Activated CD8-positive, alpha-beta memory T cell treated with anti-CD3 and anti-CD28 coated beads for 1 hour (primary cell): ENCODE results near the gene ADPRHL1.
"Not testable (repeated sequence)": the region's sequence is repeated elsewhere in the genome, so short reads cannot be mapped to it uniquely, and the experiment has no call there.

Experiments used
- DNase-seq, 2 donors: peaks; one replicate each; pipeline ENCODE4 v3.0.0-alpha.2; 2020; ENCODE audit warnings: low read depth in 1 of 2; ENCODE audit errors: extremely low read depth in 1 of 2

ADPRHL1 gene

GRCh38 chr13:113403255-113404104 lies 49.8 kb downstream of the ADPRHL1 start:
- no peak for DNase-seq

DNA sequence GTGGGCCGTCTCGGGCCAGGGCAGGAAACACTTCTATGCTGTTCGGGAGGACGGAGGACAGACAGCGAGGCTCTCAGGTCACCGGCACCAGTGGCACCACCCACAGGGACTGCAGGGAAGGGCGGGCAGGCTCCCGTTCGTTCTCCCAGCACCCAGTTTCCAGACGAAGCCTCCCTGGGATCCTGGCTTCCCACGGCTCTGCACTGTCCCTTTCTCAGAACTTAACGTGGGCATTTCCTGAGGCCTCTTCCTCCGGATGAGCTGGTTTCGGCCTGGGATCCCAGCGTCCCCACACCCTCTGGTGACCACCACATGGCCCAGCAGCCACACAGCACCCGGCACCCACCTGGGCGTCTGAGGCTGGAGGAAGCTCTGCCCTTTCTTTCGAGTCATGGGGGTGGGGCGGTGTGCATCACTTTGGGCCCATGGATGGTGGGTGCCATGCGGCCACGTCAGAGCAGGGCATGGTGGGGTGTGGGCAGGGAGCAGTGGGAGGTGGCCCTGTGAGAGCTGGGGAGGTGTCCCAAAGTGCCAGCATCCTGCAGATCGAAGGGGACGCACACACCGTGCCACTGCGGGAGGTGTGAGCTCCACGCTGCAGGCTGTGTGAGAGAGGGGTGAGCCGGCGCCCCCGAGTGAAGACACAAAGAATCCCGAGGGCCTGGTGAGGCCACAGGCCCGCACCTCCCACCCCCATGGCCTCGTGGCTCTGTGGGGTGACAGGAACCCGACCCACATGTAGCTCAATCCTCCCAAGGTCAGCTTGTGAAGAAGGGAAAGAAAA lies 50.6 kb downstream of the ADPRHL1 start:
- no peak for DNase-seq

- DNase-seq, result no peak
These were observed 51.6 kb downstream of the ADPRHL1 start for GRCh38 chr13:113401452-113402415.

DNA sequence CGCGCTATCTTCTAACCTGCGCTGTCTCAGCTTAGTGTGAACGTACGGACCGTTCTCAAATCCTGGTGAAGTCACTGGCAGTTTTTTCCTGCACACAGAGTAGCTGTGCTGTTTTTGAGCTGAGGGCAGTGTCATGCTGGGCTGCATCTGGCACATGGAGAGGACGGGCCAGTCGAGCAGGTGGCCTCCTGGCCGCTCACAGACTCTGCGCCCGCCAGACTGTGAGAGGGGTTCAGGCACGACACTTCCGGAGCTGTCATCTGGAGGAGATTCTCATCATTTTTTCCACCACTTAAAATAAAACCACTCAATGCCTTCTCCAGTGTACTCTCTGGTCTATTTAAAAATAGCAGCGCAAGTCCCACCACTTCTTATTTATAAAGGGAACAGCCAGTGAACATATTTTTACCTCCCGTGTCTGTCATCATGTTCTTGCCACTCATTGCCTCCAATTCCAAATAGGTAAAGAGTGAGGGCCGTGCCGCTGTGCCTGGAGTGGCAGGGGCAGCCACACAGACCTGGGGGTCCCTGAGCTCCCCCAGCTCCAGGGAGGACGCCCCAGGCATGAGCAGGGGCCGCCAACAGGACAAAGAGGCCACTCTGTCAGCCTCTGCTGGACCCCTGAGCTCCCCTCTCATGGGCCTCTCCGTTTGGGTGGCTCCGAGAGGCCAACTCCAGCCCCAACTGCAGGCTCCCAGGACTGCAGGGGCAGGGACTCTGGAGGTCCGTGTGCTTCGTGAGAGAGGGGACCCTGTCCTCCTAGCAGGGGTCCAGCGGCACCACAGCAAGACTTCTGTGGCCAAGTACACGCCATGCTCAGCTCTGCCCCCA lies 52.5 kb downstream of the ADPRHL1 start:
- DNase-seq, result no peak

- DNase-seq, result no peak
These were observed 53.5 kb downstream of the ADPRHL1 start for GRCh38 chr13:113399755-113400149.

DNA sequence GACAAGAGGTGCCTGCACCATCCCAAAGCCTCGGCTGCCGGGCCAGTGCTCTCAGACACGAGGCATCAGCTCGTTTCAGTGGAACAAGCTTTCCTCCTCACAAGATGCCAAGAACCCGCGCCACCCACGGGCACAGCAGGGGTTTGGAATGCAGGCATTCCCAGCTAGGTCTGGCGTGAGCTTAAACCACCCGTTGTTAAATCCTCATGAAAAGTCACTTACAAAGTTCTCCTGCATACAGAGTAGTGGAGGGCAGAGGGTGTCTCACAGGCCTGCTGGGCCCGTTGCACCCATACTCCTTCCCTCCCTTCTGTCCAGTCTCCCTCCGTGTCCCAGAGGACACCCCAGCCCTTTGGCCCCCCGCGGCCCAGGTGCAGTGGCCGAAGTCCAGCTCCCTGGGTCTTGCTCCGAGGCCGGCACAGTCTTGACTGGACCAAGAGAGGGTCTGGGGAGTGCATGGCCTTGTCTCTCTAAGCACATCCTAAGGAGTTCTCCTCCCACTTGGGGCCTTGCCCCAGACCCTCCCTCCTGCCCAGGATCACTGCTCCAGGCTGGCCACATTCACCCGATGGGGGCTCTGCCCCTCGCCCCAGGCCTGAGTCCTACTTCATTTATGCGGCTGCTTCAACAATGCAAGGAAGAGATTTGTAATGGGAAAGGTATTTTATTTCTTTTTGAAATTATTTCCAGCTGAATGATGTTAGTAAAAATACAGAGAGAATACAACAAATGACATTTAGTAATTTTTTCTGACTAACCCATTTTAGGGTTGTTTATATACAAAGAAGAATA lies 54.1 kb downstream of the ADPRHL1 start:
- DNase-seq, result no peak

GRCh38 chr13:113397608-113398425 lies 55.5 kb downstream of the ADPRHL1 start:
- DNase-seq, result no peak

- DNase-seq, result no peak
These were observed 59.0 kb downstream of the ADPRHL1 start for GRCh38 chr13:113394339-113394640.

DNA sequence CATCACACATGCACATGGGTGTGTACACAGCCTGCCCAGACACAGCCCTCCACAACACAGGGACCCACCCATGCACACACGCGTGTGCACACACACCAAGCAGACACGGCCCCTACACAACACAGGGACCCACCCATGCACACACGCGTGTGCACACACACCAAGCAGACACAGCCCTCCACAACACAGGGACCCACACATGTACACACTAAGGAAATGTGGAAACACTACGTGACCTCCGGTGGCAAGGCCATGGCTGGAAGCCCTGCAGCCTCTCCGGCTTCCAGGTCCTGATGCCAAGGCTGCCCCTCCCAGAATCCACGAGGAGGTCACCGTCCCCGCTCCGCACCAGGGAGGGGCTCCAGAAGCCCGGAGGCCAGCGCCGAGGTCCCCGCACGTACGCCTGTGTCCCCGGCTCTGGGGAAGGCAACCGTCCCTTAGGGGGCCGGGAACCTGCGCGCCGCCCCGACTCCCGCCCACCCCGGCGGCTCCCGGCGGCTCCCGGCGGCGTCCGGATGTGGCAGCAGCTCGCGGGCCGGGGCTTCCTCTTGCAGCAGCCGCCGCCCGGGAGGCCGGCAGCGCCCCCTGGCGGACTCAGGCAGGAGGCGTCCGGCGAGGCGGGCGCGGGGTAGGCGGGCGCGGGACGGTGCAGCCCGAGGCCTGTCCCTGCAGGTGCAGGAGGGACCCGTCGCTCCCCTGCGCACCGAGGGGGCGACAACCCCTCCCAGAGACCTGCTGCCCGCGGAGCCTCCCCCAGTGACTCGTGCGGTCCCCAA lies 59.5 kb downstream of the ADPRHL1 start:
- DNase-seq, result peak; percentile 33 to 75

DNA sequence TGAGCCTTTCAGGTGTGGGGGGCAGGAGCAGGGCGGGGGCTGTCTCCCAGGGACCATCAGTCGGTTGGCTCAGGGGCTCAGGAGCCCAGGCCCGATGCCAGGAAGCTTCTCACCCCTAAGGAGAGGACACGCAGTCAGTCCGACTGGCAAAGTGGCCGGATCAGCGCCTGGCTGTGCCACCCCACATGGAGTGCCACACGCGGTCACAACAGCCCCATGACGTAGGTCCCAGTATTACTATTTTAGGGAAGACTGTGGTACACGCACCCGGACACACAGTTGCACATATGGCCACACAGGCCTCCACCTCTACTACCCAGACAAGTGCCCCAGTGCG lies 60.1 kb downstream of the ADPRHL1 start:
- DNase-seq, result no peak

- no peak for DNase-seq
These were observed 62.3 kb downstream of the ADPRHL1 start for GRCh38 chr13:113390874-113391497.

DNA sequence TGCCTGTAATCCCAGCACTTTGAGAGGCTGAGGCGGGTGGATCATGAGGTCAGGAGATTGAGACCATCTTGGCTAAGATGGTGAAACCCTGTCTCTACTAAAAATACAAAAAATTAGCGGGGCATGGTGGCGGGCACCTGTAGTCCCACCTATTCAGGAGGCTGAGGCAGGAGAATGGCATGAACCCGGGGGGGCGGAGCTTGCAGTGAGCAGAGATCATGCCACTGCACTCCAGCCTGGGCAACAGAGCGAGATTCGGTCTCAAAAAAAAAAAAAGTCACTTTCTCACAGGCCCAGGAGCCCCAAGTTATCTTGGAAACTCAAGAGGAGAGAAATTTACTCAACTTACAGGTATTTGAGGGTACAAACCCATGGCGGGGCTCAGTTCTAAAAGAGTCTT lies 63.7 kb downstream of the ADPRHL1 start:
- DNase-seq, result not testable (repeated sequence)

DNA sequence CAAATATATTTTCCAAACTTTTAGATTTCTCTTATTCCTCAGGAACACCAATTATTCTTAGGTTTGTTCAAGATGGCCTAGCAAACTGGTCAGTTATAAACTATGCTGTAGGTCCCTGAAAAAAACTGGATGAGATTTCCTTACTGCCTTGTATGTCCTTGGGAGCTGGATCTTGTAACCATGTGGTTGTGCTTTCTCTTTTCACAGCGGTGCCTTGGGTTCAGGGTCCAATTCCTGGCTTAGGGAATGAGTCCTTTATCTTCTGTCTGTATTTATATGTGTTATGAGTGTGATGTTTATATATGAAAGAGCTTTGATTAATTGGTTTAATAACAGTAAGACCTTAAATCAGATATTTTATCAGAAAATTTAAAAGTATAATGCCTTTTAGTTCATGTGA lies 65.9 kb downstream of the ADPRHL1 start:
- no peak for DNase-seq

- no peak for DNase-seq
These were observed 70.2 kb downstream of the ADPRHL1 start for GRCh38 chr13:113383089-113383488.

- not testable (repeated sequence) for DNase-seq
These were observed 70.7 kb downstream of the ADPRHL1 start for GRCh38 chr13:113382542-113382941.

GRCh38 chr13:113378825-113379224 lies 74.5 kb downstream of the ADPRHL1 start:
- no peak for DNase-seq

GRCh38 chr13:113374511-113375175 lies 78.6 kb downstream of the ADPRHL1 start:
- DNase-seq, result no peak
